ENCODE results near the gene ITGAD. TPM values are rescaled to one million over a fixed set of nuclear protein-coding genes. Genes with fewer than 3 reads are reported as not detected.

Gene ITGAD
- total RNA-seq, 1 donor from 2014 or later, result not detected

GRCh38 chr16:31365131-31365865, 27.8 kb upstream of the ITGAD start:
- DNase-seq, result no peak

DNA sequence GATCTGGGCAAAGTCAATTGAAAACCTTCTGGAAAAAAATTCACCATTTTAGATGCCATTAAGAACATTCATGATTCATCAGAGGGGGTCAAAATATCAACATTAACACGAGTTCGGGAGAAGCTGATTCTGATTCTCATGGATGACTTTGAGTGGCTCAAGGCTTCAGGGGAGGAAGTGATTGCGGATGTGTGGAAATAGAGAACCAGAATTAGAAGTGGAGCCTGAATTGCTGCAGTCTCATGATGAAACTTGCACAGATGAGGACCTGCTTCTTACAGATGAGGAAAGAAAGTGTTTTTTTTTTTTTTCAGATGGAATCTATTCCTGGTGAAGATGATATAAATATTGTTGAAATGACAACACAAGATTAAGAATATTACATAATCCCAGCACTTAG, 25.3 kb upstream of the ITGAD start:
- no peak for DNase-seq

- DNase-seq, result no peak
These were observed 22.1 kb upstream of the ITGAD start for GRCh38 chr16:31371008-31371407.

DNA sequence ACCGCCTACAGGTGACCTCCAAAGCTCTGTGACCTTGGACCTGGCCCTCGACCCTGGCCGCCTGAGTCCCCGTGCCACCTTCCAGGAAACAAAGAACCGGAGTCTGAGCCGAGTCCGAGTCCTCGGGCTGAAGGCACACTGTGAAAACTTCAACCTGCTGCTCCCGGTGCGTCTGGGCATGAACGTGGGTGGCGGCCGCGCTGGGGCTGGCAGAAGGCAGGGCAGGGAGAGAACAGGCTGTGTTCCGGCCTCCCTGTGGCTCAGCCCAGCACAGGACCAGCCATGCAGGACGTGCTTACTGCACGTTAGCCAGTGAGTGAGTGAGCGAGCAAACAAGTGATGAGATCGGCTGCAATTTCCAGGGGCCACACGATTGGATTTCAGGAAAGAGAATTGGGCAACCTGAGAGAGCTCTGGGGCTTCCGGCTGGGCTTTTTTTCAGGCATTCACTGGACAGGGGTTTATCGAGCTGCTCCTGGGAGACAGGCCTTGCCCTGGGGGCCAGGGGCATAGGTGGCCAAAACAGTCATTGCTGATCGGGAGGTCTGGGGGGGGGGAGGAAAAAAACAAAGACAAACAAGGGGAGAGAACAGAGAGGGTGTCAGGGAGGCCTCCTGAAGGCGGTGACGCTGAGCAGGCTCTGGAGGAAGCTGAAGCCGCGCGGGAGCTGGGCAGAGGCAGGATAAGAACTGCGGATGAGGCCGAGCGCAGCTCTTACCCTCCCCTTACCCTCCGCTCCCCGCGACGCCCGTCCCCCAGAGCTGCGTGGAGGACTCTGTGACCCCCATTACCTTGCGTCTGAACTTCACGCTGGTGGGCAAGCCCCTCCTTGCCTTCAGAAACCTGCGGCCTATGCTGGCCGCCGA, 21.3 kb upstream of the ITGAD start:
- DNase-seq, result no peak

GRCh38 chr16:31373235-31373634, 19.9 kb upstream of the ITGAD start:
- no peak for DNase-seq

DNA sequence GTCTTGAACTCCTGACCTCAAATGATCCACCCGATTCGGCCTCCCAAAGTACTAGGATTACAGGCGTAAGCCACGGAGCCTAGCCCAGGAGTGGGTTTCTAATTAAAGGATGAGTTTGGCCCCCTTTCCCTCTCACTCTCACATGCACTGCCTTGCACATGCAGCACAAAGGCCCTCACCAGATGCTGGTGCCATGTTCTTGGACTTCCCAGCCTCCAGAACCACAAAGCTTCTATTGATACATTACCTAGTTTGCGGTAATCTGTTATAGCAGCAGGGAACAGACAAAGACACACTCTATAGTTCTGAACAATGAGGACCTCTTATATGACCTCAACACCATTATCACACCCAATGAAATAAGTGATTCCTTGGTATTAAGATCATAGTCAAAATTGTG, 17.9 kb upstream of the ITGAD start:
- DNase-seq, result no peak

DNA sequence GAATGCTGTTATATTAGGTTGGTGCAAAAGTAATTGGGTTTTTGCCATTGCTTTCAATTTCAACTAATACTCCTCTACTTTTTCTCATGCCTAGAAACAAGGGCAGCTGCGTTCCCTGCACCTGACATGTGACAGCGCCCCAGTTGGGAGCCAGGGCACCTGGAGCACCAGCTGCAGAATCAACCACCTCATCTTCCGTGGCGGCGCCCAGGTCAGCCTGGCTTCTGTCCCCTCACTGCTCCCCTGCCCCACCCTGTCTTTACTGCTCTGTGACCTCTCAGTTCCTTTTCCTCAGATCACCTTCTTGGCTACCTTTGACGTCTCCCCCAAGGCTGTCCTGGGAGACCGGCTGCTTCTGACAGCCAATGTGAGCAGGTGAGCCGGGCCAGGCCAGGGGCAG, 16.4 kb upstream of the ITGAD start:
- no peak for DNase-seq

DNA sequence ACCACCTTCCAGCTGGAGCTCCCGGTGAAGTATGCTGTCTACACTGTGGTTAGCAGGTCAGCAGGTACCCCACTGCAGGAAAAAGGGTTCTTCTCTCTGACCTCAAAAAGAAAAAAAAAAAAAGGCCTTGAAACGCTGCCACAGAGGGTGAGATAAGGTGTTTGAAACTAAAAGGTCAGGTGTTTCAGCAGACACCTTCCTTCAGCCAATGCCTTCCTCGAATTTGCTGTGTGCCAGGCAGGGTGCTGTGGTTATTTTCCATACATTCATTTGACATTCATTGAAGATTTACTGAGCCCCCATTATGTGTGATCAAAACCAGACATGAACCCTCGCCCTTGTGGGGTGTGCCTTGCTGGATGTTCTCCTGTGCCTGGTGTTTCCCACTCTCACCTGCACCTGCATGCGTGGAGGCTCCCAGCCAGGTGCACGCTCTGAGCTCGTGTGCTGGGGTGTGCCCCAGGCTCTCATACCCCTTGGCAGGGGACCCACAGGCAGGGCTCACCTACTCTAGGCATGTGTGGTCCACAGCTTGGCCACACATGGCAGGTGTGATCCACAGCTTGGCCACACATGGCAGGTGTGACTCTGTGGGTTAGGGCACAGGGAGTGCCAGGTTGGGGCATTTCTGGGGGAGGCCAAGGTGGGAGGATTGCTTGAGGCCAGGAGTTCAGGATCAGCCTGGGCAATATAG, 15.8 kb upstream of the ITGAD start:
- no peak for DNase-seq

DNA sequence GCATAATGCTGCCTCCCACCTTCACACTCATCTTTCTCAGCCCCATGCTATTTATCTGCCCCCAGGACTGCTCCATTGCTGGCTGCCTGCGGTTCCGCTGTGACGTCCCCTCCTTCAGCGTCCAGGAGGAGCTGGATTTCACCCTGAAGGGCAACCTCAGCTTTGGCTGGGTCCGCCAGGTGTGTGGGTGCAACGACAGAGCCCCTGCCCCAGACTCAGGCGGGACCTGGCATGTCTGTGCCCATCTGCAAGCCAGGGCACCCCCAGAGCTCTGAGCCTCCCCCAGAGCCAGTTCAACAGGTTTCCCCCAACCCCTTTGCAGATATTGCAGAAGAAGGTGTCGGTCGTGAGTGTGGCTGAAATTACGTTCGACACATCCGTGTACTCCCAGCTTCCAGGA, 12.9 kb upstream of the ITGAD start:
- DNase-seq, result no peak

DNA sequence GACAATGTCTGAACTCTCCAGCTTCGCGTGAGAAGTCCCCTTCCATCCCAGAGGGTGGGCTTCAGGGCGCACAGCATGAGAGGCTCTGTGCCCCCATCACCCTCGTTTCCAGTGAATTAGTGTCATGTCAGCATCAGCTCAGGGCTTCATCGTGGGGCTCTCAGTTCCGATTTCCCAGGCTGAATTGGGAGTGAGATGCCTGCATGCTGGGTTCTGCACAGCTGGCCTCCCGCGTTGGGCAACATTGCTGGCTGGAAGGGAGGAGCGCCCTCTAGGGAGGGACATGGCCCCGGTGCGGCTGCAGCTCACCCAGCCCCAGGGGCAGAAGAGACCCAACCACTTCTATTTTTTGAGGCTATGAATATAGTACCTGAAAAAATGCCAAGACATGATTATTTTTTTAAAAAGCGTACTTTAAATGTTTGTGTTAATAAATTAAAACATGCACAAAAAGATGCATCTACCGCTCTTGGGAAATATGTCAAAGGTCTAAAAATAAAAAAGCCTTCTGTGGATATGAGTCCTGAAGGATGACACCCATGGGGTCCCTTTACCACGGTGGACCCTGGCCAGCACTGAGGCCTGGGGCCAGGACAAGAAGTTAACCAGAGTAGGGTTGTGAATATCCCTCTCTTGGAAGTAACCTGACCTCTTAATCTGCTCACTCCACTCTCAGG, 10.5 kb upstream of the ITGAD start:
- peak; percentile 2 for DNase-seq

DNA sequence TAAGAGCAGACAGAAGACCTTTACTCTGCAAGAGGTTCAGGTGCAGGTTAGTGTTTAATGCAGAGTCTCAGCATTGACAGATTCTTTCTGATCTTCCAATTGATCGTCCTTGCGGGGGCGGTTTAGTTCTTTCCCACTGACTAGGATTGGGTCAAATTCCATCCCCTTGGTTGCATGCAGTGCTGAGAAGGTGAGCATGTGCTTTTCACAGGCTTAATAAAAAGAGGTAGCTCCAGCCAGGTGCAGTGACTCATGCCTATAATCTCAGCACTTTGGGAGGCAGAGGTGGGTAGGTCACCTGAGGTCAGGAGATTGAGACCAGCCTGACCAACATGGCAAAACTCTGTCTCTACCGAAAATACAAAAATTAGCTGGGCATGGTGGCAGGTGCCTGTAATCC, 7.5 kb upstream of the ITGAD start:
- DNase-seq, result no peak

GRCh38 chr16:31386157-31386984, 6.8 kb upstream of the ITGAD start:
- DNase-seq, result peak; percentile 8

GRCh38 chr16:31388535-31388934, 4.6 kb upstream of the ITGAD start:
- DNase-seq, result no peak

DNA sequence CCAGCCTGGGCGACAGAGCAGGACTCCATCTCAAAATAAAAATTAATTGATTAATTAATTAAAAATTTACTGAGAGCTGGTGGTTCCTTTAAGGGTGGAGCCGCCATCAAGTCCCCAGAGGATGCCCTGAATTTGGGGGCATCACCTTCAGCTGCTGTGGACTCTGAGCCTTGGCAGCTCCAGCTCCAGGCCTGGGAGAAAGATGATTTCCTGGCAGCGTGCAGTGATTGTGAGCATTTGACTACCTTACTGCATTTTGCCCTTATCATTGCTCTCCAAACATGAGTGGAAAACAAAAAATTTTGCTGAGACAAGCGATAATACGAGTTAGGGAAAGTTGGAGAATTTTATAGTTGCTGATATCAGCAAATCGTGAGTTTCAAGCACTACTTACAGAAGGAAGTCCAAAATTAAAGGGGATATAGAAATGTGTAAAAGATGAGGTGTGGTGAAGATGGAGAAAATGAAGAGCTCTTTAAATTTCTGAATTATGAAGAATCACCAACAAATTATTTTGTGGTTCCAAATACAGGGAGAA, 2.6 kb upstream of the ITGAD start:
- no peak for DNase-seq

- no peak for DNase-seq
These were observed 2.5 kb downstream of the ITGAD start for GRCh38 chr16:31395647-31396046.

- DNase-seq, result no peak
These were observed 4.0 kb downstream of the ITGAD start for GRCh38 chr16:31397096-31397660.

- no peak for DNase-seq
These were observed 4.6 kb downstream of the ITGAD start for GRCh38 chr16:31397701-31398100.

DNA sequence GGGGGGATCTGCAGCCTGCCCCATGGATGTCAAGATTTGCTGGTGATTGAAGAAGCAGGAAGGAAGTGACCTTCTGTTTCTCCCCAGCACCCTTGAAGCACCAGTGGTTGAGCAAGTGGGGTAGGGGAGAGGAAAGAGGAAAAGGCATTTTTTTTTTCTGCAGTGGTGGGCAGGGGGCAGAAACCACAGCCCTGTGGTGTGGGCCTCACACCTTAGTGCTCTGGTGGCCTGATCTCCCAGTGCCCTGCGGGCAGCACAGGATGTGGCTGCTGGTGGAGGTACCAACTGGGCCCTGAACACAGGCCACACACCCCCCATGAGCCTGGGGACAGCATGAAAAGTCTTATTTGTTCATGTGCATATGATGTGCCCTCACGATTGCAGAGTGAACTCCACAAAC, 7.1 kb downstream of the ITGAD start:
- DNase-seq, result no peak

DNA sequence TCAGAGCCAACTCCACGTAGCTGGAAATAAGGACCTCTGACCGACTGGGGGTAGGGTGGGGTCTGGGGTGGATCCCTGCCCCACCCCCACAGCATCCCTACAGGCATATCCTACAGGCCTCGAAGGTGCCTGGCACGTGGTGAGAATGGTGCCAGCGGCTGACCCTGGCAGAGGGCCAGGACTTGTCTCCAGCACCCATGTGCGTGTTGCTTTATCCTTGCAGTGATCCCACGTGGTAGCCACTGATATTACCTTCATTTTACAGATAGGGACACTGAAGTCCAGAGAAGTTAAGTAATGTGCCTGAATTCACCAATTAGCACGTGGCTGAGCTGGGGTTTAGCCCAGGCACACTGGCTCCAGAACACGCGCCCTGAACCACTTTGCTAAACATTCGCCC, 8.3 kb downstream of the ITGAD start:
- no peak for DNase-seq

- DNase-seq, result no peak
These were observed 9.6 kb downstream of the ITGAD start for GRCh38 chr16:31402687-31403086.
